ENCODE measurements around the gene ZC3H6. TPM values are rescaled to one million over a fixed set of nuclear protein-coding genes. Genes with fewer than 3 reads are reported as not detected.

ZC3H6 gene
- total and polyA plus RNA-seq, 2 of the 4 experiments (the other 2 are of a cell fraction): 0.55 to 2.0 TPM

- H4K20me1 ChIP-seq (ENCODE audit: insufficient read depth, low read length): no peaks in the 10 kb centered on the region
- peaks cover 2% of the 10 kb centered on the region; the same call in 1 of the 2 replicates for H3K9me1 ChIP-seq (ENCODE audit: insufficient read depth, low read length)
- no TSS peak for BruUV-seq (replicated peaks)
- H4K5ac ChIP-seq (ENCODE audit: low read depth, low read length): no peak overlapping the region
- in situ Hi-C loops (cut with MboI; ENCODE audit: low sequenced_read_pairs) (no loop called here), intact Hi-C loops (cut with micrococcal nuclease) (no loop called here), dilution Hi-C loops (cut with HindIII; ENCODE audit: low sequenced_read_pairs, unreplicated experiment) (no loop called here)
- WGBS, 2 experiments (ENCODE audit: extremely low coverage in 2 of 2, insufficient read length in 1 of 2): no CpG with 5 or more reads among the region's 3 CpGs
- 0 out of 2 replicates have a peak, but pooled peaks cover 2% of the 10 kb centered on the region for H3K4me1 ChIP-seq (ENCODE audit: control insufficient read depth, insufficient read depth, low read length)
- H2AK9ac ChIP-seq (replicated peaks; ENCODE audit: low read depth, low read length, poor library complexity): no peak overlapping the region
- no peak overlapping the region for H3K18ac ChIP-seq (ENCODE audit: low read depth, low read length)
- H3K56ac ChIP-seq (ENCODE audit: extremely low read depth, insufficient read depth, low read length): no peak overlapping the region
- TF ChIP-seq POLR2A (IDR thresholded peaks at IDR 0.05; ENCODE audit: low read depth, low read length): no peak
- TF ChIP-seq MXI1 (IDR thresholded peaks at IDR 0.05; ENCODE audit: borderline replicate concordance, low read depth, low read length): no peak
- no peak for TF ChIP-seq RFX5 (IDR thresholded peaks at IDR 0.05; ENCODE audit: low read depth, low read length)
- TF ChIP-seq, protein P1, sequence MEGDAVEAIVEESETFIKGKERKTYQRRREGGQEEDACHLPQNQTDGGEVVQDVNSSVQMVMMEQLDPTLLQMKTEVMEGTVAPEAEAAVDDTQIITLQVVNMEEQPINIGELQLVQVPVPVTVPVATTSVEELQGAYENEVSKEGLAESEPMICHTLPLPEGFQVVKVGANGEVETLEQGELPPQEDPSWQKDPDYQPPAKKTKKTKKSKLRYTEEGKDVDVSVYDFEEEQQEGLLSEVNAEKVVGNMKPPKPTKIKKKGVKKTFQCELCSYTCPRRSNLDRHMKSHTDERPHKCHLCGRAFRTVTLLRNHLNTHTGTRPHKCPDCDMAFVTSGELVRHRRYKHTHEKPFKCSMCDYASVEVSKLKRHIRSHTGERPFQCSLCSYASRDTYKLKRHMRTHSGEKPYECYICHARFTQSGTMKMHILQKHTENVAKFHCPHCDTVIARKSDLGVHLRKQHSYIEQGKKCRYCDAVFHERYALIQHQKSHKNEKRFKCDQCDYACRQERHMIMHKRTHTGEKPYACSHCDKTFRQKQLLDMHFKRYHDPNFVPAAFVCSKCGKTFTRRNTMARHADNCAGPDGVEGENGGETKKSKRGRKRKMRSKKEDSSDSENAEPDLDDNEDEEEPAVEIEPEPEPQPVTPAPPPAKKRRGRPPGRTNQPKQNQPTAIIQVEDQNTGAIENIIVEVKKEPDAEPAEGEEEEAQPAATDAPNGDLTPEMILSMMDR (conservative IDR thresholded peaks at IDR 0.05; ENCODE audit: low read depth, low read length): no peak
- no peak for TF ChIP-seq RCOR1 (IDR thresholded peaks at IDR 0.05; ENCODE audit: insufficient replicate concordance, low read length)
- TF ChIP-seq NFE2L2 (IDR thresholded peaks at IDR 0.05; ENCODE audit: low read depth, low read length): no peak
- TF ChIP-seq MAZ (IDR thresholded peaks at IDR 0.05; ENCODE audit: borderline replicate concordance, low read depth, low read length): no peak
- TF ChIP-seq BHLHE40 (IDR thresholded peaks at IDR 0.05; ENCODE audit: low read depth, low read length): no peak
- no peak for TF ChIP-seq USF2 (IDR thresholded peaks at IDR 0.05; ENCODE audit: low read depth, low read length)
- TF ChIP-seq RAD21 (IDR thresholded peaks at IDR 0.05; ENCODE audit: low read length): no peak
- no peak overlapping the region for H2AK5ac ChIP-seq (ENCODE audit: low read depth, low read length)
- no peak overlapping the region for H3K23ac ChIP-seq (ENCODE audit: low read depth, low read length)
- ATAC-seq (ENCODE audit: low read depth) (no peak), DNase-seq (no peak)
- no peak overlapping the region for H4K91ac ChIP-seq (ENCODE audit: insufficient read depth, low read depth, low read length)
- no peak overlapping the region for H3K4ac ChIP-seq (ENCODE audit: low read depth, low read length)
- H2BK20ac ChIP-seq (ENCODE audit: low read depth, low read length): no peak overlapping the region
- no peak overlapping the region for H2AFZ ChIP-seq (replicated peaks; ENCODE audit: low read length, poor library complexity)
- H3K14ac ChIP-seq (replicated peaks; ENCODE audit: low read depth, low read length): no peak overlapping the region
- H3K27me3 ChIP-seq (ENCODE audit: control insufficient read depth, insufficient read depth, low read length): no peaks in the 10 kb centered on the region
- no peak overlapping the region for H3K9ac ChIP-seq (ENCODE audit: low read depth, low read length)
- ChIA-PET POLR2A (ENCODE audit: unreplicated experiment) (no interaction called here), CTCF (interaction anchor here (0.9 to 1.0 kb wide), 2 partner anchors 17 to 431 kb away, joined by 3 read pairs; no protein-coding TSS in a partner anchor)
- no peak overlapping the region for H2BK5ac ChIP-seq (ENCODE audit: low read depth, low read length, poor library complexity, severe bottlenecking)
- no peak overlapping the region for H2BK15ac ChIP-seq (ENCODE audit: low read depth, low read length)
- H3K27ac ChIP-seq (ENCODE audit: insufficient read depth, low read length): no peak overlapping the region
- no peak overlapping the region for H3K4me3 ChIP-seq (ENCODE audit: insufficient read depth, low read depth, low read length)
- no peaks in the 10 kb centered on the region for H3K36me3 ChIP-seq (ENCODE audit: control insufficient read depth, insufficient read depth, low read length)
- H3K9me3 ChIP-seq (ENCODE audit: control insufficient read depth, insufficient read depth, low read length): no peaks in the 10 kb centered on the region
- no peak overlapping the region for H2BK120ac ChIP-seq (ENCODE audit: low read depth, low read length)
- no peak overlapping the region for H4K8ac ChIP-seq (ENCODE audit: low read depth in 2 of 2, low read length in 2 of 2)
- no peak overlapping the region for H3K4me2 ChIP-seq (ENCODE audit: low read depth, low read length)
- no peaks in the 10 kb centered on the region for H3K79me1 ChIP-seq (ENCODE audit: low read depth in 1 of 2, low read length in 2 of 2)
Observed at GRCh38 chr2:112318515-112318914, 43.1 kb downstream of the ZC3H6 start.

Data from IMR-90 (cell line).